Measurements from ENCODE around the gene AMFR. TPM values are rescaled to one million over a fixed set of nuclear protein-coding genes. Genes with fewer than 3 reads are reported as not detected.

Gene AMFR
- total and polyA plus RNA-seq, 10 of the 15 experiments (the other 5 are each of a cell fraction or from before 2014, with no cell fraction given) = 8.2 to 67.6 (median 28.1) TPM

DNA sequence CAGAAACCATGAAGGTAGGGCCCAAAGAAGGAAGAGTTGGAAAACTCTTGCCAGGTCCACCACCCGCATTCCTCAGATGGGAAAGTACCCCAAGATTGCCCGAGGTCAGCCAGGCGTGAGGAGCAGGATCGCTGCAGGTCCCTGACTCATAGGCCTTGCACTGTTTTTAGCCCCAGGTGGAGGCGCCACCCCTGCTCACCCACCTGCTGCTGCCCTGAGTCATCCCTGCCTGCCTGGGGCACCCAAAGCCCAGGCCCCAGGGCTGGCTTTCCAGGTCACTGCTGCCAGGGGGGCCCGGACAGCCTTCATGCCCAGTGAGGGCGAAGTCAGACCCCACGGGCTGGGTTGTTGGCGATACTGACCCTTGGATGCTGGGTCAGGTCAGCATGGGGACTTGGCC, 100.9 kb downstream of the AMFR start:
- H3K4me2 ChIP-seq (ENCODE audit: control insufficient read depth, insufficient read depth) = no peak overlapping the region
- 24% methylated on average over 9 of the region's 9 CpGs for WGBS (ENCODE audit: insufficient coverage, insufficient replicate concordance, low lambda C conversion rate, missing lambda C conversion rate)
- no TSS peak for BruUV-seq (replicated peaks)

More for the DNA sequence above, 100.9 kb downstream of the AMFR start:
- DNase-seq (ENCODE audit: low read depth, low spot score) (no peak), ATAC-seq (no peak), FAIRE-seq (no peak)
- TF ChIP-seq, protein P1, sequence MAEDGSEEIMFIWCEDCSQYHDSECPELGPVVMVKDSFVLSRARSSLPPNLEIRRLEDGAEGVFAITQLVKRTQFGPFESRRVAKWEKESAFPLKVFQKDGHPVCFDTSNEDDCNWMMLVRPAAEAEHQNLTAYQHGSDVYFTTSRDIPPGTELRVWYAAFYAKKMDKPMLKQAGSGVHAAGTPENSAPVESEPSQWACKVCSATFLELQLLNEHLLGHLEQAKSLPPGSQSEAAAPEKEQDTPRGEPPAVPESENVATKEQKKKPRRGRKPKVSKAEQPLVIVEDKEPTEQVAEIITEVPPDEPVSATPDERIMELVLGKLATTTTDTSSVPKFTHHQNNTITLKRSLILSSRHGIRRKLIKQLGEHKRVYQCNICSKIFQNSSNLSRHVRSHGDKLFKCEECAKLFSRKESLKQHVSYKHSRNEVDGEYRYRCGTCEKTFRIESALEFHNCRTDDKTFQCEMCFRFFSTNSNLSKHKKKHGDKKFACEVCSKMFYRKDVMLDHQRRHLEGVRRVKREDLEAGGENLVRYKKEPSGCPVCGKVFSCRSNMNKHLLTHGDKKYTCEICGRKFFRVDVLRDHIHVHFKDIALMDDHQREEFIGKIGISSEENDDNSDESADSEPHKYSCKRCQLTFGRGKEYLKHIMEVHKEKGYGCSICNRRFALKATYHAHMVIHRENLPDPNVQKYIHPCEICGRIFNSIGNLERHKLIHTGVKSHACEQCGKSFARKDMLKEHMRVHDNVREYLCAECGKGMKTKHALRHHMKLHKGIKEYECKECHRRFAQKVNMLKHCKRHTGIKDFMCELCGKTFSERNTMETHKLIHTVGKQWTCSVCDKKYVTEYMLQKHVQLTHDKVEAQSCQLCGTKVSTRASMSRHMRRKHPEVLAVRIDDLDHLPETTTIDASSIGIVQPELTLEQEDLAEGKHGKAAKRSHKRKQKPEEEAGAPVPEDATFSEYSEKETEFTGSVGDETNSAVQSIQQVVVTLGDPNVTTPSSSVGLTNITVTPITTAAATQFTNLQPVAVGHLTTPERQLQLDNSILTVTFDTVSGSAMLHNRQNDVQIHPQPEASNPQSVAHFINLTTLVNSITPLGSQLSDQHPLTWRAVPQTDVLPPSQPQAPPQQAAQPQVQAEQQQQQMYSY (CRISPR knock-in tag; IDR thresholded peaks at IDR 0.05) = no peak
- no peak for TF ChIP-seq POLR2AphosphoS2 (IDR thresholded peaks at IDR 0.05; ENCODE audit: low read depth, low read length)
- TF ChIP-seq HDAC2 (IDR thresholded peaks at IDR 0.05) = no peak
- TF ChIP-seq KDM1A (IDR thresholded peaks at IDR 0.05; ENCODE audit: borderline replicate concordance) = no peak
- TF ChIP-seq, protein P2, sequence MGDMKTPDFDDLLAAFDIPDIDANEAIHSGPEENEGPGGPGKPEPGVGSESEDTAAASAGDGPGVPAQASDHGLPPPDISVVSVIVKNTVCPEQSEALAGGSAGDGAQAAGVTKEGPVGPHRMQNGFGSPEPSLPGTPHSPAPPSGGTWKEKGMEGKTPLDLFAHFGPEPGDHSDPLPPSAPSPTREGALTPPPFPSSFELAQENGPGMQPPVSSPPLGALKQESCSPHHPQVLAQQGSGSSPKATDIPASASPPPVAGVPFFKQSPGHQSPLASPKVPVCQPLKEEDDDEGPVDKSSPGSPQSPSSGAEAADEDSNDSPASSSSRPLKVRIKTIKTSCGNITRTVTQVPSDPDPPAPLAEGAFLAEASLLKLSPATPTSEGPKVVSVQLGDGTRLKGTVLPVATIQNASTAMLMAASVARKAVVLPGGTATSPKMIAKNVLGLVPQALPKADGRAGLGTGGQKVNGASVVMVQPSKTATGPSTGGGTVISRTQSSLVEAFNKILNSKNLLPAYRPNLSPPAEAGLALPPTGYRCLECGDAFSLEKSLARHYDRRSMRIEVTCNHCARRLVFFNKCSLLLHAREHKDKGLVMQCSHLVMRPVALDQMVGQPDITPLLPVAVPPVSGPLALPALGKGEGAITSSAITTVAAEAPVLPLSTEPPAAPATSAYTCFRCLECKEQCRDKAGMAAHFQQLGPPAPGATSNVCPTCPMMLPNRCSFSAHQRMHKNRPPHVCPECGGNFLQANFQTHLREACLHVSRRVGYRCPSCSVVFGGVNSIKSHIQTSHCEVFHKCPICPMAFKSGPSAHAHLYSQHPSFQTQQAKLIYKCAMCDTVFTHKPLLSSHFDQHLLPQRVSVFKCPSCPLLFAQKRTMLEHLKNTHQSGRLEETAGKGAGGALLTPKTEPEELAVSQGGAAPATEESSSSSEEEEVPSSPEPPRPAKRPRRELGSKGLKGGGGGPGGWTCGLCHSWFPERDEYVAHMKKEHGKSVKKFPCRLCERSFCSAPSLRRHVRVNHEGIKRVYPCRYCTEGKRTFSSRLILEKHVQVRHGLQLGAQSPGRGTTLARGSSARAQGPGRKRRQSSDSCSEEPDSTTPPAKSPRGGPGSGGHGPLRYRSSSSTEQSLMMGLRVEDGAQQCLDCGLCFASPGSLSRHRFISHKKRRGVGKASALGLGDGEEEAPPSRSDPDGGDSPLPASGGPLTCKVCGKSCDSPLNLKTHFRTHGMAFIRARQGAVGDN (IDR thresholded peaks at IDR 0.05) = no peak
- TF ChIP-seq CEBPZ (IDR thresholded peaks at IDR 0.05; ENCODE audit: low read depth, low read length) = no peak
- no peak for TF ChIP-seq GABPA (IDR thresholded peaks at IDR 0.05; ENCODE audit: low read depth)
- no peak for TF ChIP-seq HSF1 (IDR thresholded peaks at IDR 0.05; ENCODE audit: low read depth, low read length)
- TF ChIP-seq LARP7 (IDR thresholded peaks at IDR 0.05) = no peak
- RAD21 ChIA-PET (ENCODE audit: unreplicated experiment) = no interaction called here
- H3K4me1 ChIP-seq (ENCODE audit: control insufficient read depth, insufficient read depth, low read length) = no peaks in the 10 kb centered on the region
- SMC1A ChIA-PET (ENCODE audit: uncharacterized antibody, unreplicated experiment) = interaction anchor here (0.8 kb wide), 1 partner anchor 128 kb away, joined by 3 read pairs; no protein-coding TSS in a partner anchor
- no peak overlapping the region for H3K9ac ChIP-seq (ENCODE audit: control insufficient read depth, insufficient read depth, low read length)
- POLR2A ChIA-PET = no interaction called here
- in situ Hi-C loops (cut with MboI) (no loop called here), intact Hi-C loops (cut with micrococcal nuclease; ENCODE audit: unreplicated experiment) (no loop called here)
- no peak overlapping the region for H2AFZ ChIP-seq (ENCODE audit: control insufficient read depth, low read depth, low read length)
- CTCF ChIA-PET = no interaction called here
- no peak overlapping the region for H3K27ac ChIP-seq (ENCODE audit: control insufficient read depth, insufficient read depth)
- no peaks in the 10 kb centered on the region for H4K20me1 ChIP-seq (ENCODE audit: control insufficient read depth, insufficient read depth)
- peaks cover 2% of the 10 kb centered on the region in 2 experiments; a peak in 1 of 4 replicates for H3K27me3 ChIP-seq (replicated peaks in 1 of 2; ENCODE audit: control insufficient read depth in 2 of 2, insufficient read depth in 2 of 2, low read length in 1 of 2)
- H3K79me2 ChIP-seq (ENCODE audit: control insufficient read depth, insufficient read depth, low read length) = no peaks in the 10 kb centered on the region
- no peak overlapping the region for H3K4me3 ChIP-seq
- no peaks in the 10 kb centered on the region for H3K9me3 ChIP-seq (replicated peaks; ENCODE audit: control insufficient read depth, insufficient read depth, low read length)
- H3K36me3 ChIP-seq (ENCODE audit: control insufficient read depth in 2 of 2, insufficient read depth in 2 of 2, low read length in 1 of 2) = no peaks in the 10 kb centered on the region

Measured in GM12878 (cell line).